ENCODE data around the gene TYW5. TPM values are rescaled to one million over a fixed set of nuclear protein-coding genes. Genes with fewer than 3 reads are reported as not detected.

TYW5 gene
- total RNA-seq, 1 experiment from 2014 or later = 9.0 TPM

- Histone ChIP-seq H3K9ac (ENCODE audit: low read length) (no peak overlapping the region), H3K9me2 (replicated peaks; ENCODE audit: low read length) (no peaks in the 10 kb centered on the region; the same call in 1 of the 2 replicates), H2AFZ (ENCODE audit: low read length) (no peak overlapping the region), H3K27ac (ENCODE audit: low read length) (no peak overlapping the region), H3K9me3 (ENCODE audit: low read length) (no peaks in the 10 kb centered on the region), H3K79me2 (ENCODE audit: low read length) (no peaks in the 10 kb centered on the region), H3K36me3 (ENCODE audit: low read depth, low read length) (no peaks in the 10 kb centered on the region), H3K4me2 (ENCODE audit: low read length) (no peak overlapping the region), H3K4me1 (ENCODE audit: insufficient read depth, low read length) (no peaks in the 10 kb centered on the region), H4K20me1 (ENCODE audit: low read length) (no peaks in the 10 kb centered on the region), H3F3A (ENCODE audit: low read length, unreplicated experiment) (no peaks in the 10 kb centered on the region), H3K4me3 (ENCODE audit: low read length) (no peak overlapping the region), H3K27me3 (ENCODE audit: low read length) (no peaks in the 10 kb centered on the region)
- TF ChIP-seq EZH2phosphoT487 (IDR thresholded peaks at IDR 0.05; ENCODE audit: borderline replicate concordance, low read length) = no peak
- no peak for TF ChIP-seq CTCF (conservative IDR thresholded peaks at IDR 0.05; ENCODE audit: low read depth, low read length)
- TF ChIP-seq EZH2 (IDR thresholded peaks at IDR 0.05; ENCODE audit: low read length, unreplicated experiment) = no peak
- ATAC-seq = no peak
- no TSS peak for BruUV-seq (replicated peaks)
- POLR2A ChIA-PET (ENCODE audit: unreplicated experiment) = no interaction called here
- DNase-seq = no peak
- CTCF ChIA-PET = no interaction called here
- intact Hi-C loops (cut with micrococcal nuclease) = no loop called here
These were observed 39.6 kb upstream of the TYW5 start for GRCh38 chr2:199994896-199995295.

DNA sequence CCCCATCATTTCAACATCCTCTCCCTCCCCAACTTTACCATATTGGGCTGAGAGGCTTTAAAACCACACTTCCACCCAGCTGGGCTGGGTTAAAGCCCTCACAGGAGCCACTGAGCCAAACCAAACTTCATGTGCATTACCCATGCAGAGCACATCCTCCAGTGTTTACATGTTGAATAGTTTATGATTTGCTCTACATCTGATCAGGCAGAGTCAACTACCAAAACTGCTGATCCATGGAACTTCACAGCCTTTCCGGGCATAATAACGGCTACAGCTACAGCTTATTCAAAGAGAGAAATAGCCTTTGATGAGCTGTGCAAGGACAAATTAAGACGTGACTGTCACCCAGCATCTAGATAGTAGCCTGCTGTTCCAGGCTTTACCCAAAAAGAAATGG lies 39.1 kb upstream of the TYW5 start:
- ChIA-PET POLR2A (ENCODE audit: unreplicated experiment) (no interaction called here), CTCF (no interaction called here)
- H2AFZ ChIP-seq (ENCODE audit: low read length) = no peak overlapping the region
- H3K36me3 ChIP-seq (ENCODE audit: low read depth, low read length) = no peaks in the 10 kb centered on the region
- no peaks in the 10 kb centered on the region; the same call in 1 of the 2 replicates for H3K9me2 ChIP-seq (replicated peaks; ENCODE audit: low read length)
- no peak overlapping the region for H3K27ac ChIP-seq (ENCODE audit: low read length)
- intact Hi-C loops (cut with micrococcal nuclease) = no loop called here
- no peaks in the 10 kb centered on the region for H3K9me3 ChIP-seq (ENCODE audit: low read length)
- no peak overlapping the region for H3K4me3 ChIP-seq (ENCODE audit: low read length)
- no TSS peak for BruUV-seq (replicated peaks)
- DNase-seq (no peak), ATAC-seq (no peak)
- no peaks in the 10 kb centered on the region for H3K27me3 ChIP-seq (ENCODE audit: low read length)
- H3K9ac ChIP-seq (ENCODE audit: low read length) = no peak overlapping the region
- H3F3A ChIP-seq (ENCODE audit: low read length, unreplicated experiment) = no peaks in the 10 kb centered on the region
- no peaks in the 10 kb centered on the region for H4K20me1 ChIP-seq (ENCODE audit: low read length)
- no peaks in the 10 kb centered on the region for H3K79me2 ChIP-seq (ENCODE audit: low read length)
- TF ChIP-seq EZH2 (IDR thresholded peaks at IDR 0.05; ENCODE audit: low read length, unreplicated experiment) = no peak
- TF ChIP-seq EZH2phosphoT487 (IDR thresholded peaks at IDR 0.05; ENCODE audit: borderline replicate concordance, low read length) = no peak
- no peak for TF ChIP-seq CTCF (conservative IDR thresholded peaks at IDR 0.05; ENCODE audit: low read depth, low read length)
- H3K4me2 ChIP-seq (ENCODE audit: low read length) = no peak overlapping the region
- no peaks in the 10 kb centered on the region for H3K4me1 ChIP-seq (ENCODE audit: insufficient read depth, low read length)

- H3K4me2 ChIP-seq (ENCODE audit: low read length) = no peak overlapping the region
These were observed 37.0 kb upstream of the TYW5 start for GRCh38 chr2:199992296-199992695.

More at GRCh38 chr2:199992296-199992695, 37.0 kb upstream of the TYW5 start:
- TF ChIP-seq EZH2 (IDR thresholded peaks at IDR 0.05; ENCODE audit: low read length, unreplicated experiment) (no peak), EZH2phosphoT487 (IDR thresholded peaks at IDR 0.05; ENCODE audit: borderline replicate concordance, low read length) (no peak), CTCF (conservative IDR thresholded peaks at IDR 0.05; ENCODE audit: low read depth, low read length) (no peak)
- Histone ChIP-seq H3K79me2 (ENCODE audit: low read length) (no peaks in the 10 kb centered on the region), H3K9me3 (ENCODE audit: low read length) (no peaks in the 10 kb centered on the region), H3K9me2 (replicated peaks; ENCODE audit: low read length) (no peaks in the 10 kb centered on the region; the same call in 1 of the 2 replicates), H3K27ac (ENCODE audit: low read length) (no peak overlapping the region), H4K20me1 (ENCODE audit: low read length) (no peaks in the 10 kb centered on the region), H3K4me1 (ENCODE audit: insufficient read depth, low read length) (no peaks in the 10 kb centered on the region), H3K4me3 (ENCODE audit: low read length) (no peak overlapping the region), H3F3A (ENCODE audit: low read length, unreplicated experiment) (no peaks in the 10 kb centered on the region), H3K27me3 (ENCODE audit: low read length) (no peaks in the 10 kb centered on the region), H2AFZ (ENCODE audit: low read length) (no peak overlapping the region), H3K36me3 (ENCODE audit: low read depth, low read length) (no peaks in the 10 kb centered on the region), H3K9ac (ENCODE audit: low read length) (no peak overlapping the region)
- BruUV-seq (replicated peaks) = no TSS peak
- DNase-seq (no peak), ATAC-seq (no peak)
- ChIA-PET POLR2A (ENCODE audit: unreplicated experiment) (no interaction called here), CTCF (no interaction called here)
- intact Hi-C loops (cut with micrococcal nuclease) = no loop called here

All from PC-3 (cell line).